GM18861 (cell line): Measurements from ENCODE around the gene PALM3.

ENCODE experiments used
- ATAC-seq: cut with Tn5 transposase; IDR thresholded peaks from one replicate; pipeline ENCODE4 v1.9.1; 2021; ENCODE audit not compliant: unreplicated experiment

PALM3 gene

DNA sequence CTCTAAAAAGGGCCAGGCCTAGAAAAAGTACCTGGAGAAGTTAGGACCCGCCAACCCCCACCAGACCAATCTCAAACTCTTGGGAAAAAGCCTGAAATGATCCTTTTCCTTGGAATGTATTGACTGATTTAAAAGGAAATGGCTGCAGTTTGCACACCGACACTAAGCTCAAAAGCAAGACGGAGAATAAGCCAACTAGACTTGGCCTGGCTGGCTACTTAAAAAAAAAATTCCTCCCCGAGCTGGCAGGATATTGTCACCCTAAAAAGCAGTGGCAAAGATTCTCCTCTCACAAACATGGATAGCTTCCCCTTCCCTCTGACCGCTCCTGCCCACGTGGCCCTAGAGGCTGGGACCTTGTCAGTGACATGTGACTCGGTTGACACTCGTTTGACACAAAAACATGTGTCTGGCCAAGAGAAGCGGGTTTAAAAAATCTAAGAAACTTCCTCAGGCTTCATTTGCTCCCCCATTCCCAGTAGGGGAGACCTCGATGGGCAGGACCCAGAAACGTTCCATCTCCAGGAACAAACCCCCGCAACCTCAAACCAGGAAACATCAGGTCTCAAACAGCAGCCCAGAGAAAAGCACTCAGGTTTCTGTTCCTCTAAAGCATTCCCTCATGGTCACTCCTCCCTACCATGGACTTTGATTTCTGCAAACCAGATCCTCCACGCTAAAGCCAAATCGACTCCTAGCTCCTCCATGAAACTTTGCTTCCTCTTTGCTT, 57.1 kb downstream of the PALM3 start:
- ATAC-seq, result no peak
